Activated CD4-positive, alpha-beta T cell treated with anti-CD3 and anti-CD28 coated beads, Interleukin-2, Interleukin-6, amounts not matched to agents 100 ng/mL and 50 ng/mL, durations not matched to agents 16 hours and 8 hours (primary cell): ENCODE data around the gene MYH3.

Source experiments
- DNase-seq: peaks from one replicate; pipeline ENCODE4 v3.0.0-alpha.2; 2020

Gene MYH3

GRCh38 chr17:10613775-10614513 is 43.2 kb downstream of the MYH3 start:
- no peak for DNase-seq

- no peak for DNase-seq
Observed at GRCh38 chr17:10612957-10613744, 44.0 kb downstream of the MYH3 start.

- DNase-seq: no peak
Observed at GRCh38 chr17:10610884-10611283, 46.2 kb downstream of the MYH3 start.

GRCh38 chr17:10608244-10608643 is 48.9 kb downstream of the MYH3 start:
- no peak for DNase-seq

GRCh38 chr17:10606110-10606509 is 51.0 kb downstream of the MYH3 start:
- DNase-seq: no peak

GRCh38 chr17:10605221-10605783 is 51.8 kb downstream of the MYH3 start:
- no peak for DNase-seq

GRCh38 chr17:10604521-10604920 is 52.6 kb downstream of the MYH3 start:
- no peak for DNase-seq

GRCh38 chr17:10603931-10604330 is 53.2 kb downstream of the MYH3 start:
- no peak for DNase-seq

- no peak for DNase-seq
Observed at GRCh38 chr17:10600571-10600970, 56.5 kb downstream of the MYH3 start.

GRCh38 chr17:10598621-10599020 is 58.5 kb downstream of the MYH3 start:
- no peak for DNase-seq

- DNase-seq: no peak
Observed at GRCh38 chr17:10589553-10590145, 67.5 kb downstream of the MYH3 start.

- DNase-seq: no peak
Observed at GRCh38 chr17:10585529-10585928, 71.6 kb downstream of the MYH3 start.

- DNase-seq: no peak
Observed at GRCh38 chr17:10583834-10584233, 73.3 kb downstream of the MYH3 start.

- DNase-seq: no peak
Observed at GRCh38 chr17:10579270-10579669, 77.8 kb downstream of the MYH3 start.
